GM19397 (cell line): ENCODE data around the gene KRTAP15-1.

ENCODE experiments used
- ATAC-seq: cut with Tn5 transposase; IDR thresholded peaks from one replicate; pipeline ENCODE4 v1.9.1; 2021; ENCODE audit warnings: mild to moderate bottlenecking, moderate library complexity; ENCODE audit not compliant: unreplicated experiment

The KRTAP15-1 gene

GRCh38 chr21:30439975-30440374 is at the start of gene KRTAP15-1:
TSS of gene KRTAP15-1 (plus strand) at chr21:30440275. CDS start at chr21:30440328, 53 bp downstream.
- no peak for ATAC-seq

GRCh38 chr21:30391492-30392025 is 48.5 kb upstream of the KRTAP15-1 start:
- no peak for ATAC-seq

- no peak for ATAC-seq
Observed at GRCh38 chr21:30395731-30396130, 44.3 kb upstream of the KRTAP15-1 start, which contains the start of gene KRTAP13-1. TSS of gene KRTAP13-1 (plus strand) at chr21:30396031. CDS start at chr21:30396087, 56 bp downstream.

GRCh38 chr21:30408782-30409494 is 31.1 kb upstream of the KRTAP15-1 start:
- no peak for ATAC-seq

GRCh38 chr21:30415993-30416392 is 24.1 kb upstream of the KRTAP15-1 start:
- ATAC-seq = no peak

- no peak for ATAC-seq
Observed at GRCh38 chr21:30425826-30426225, 14.2 kb upstream of the KRTAP15-1 start, which contains the start of gene KRTAP13-3. TSS of gene KRTAP13-3 (minus strand) at chr21:30425926. CDS start at chr21:30425912, 14 bp downstream.

- no peak for ATAC-seq
Observed at GRCh38 chr21:30426731-30427130, 13.3 kb upstream of the KRTAP15-1 start.

GRCh38 chr21:30430170-30430655 is 9.9 kb upstream of the KRTAP15-1 start, which contains the start of gene KRTAP13-4:
TSS of gene KRTAP13-4 (plus strand) at chr21:30430220. CDS start at chr21:30430276, 56 bp downstream.
- no peak for ATAC-seq

GRCh38 chr21:30434033-30434631 is 5.9 kb upstream of the KRTAP15-1 start:
- ATAC-seq = no peak

GRCh38 chr21:30437010-30437565 is 3.0 kb upstream of the KRTAP15-1 start:
- no peak for ATAC-seq

GRCh38 chr21:30443226-30443625 is 3.2 kb downstream of the KRTAP15-1 start:
- ATAC-seq = no peak

- ATAC-seq = no peak
Observed at GRCh38 chr21:30444204-30444603, 4.1 kb downstream of the KRTAP15-1 start.

GRCh38 chr21:30447056-30447455 is 7.0 kb downstream of the KRTAP15-1 start:
- no peak for ATAC-seq

GRCh38 chr21:30448514-30448913 is 8.4 kb downstream of the KRTAP15-1 start:
- ATAC-seq = no peak

- ATAC-seq = no peak
Observed at GRCh38 chr21:30463713-30464112, 23.6 kb downstream of the KRTAP15-1 start.

- ATAC-seq = no peak
Observed at GRCh38 chr21:30468900-30469714, 29.0 kb downstream of the KRTAP15-1 start.

GRCh38 chr21:30478004-30478403 is 37.9 kb downstream of the KRTAP15-1 start:
- ATAC-seq = no peak

- no peak for ATAC-seq
Observed at GRCh38 chr21:30479259-30479658, 39.2 kb downstream of the KRTAP15-1 start.

GRCh38 chr21:30480145-30480544 is 40.1 kb downstream of the KRTAP15-1 start, which contains the start of gene KRTAP19-1:
TSS of gene KRTAP19-1 (minus strand) at chr21:30480367. CDS start at chr21:30480317, 50 bp downstream.
- no peak for ATAC-seq

GRCh38 chr21:30482130-30482529 is 42.1 kb downstream of the KRTAP15-1 start:
- no peak for ATAC-seq
